GM19395 (cell line): ENCODE results near the gene ALPI.

ENCODE experiments used
- ATAC-seq: cut with Tn5 transposase; IDR thresholded peaks from one replicate; pipeline ENCODE4 v1.9.1; 2021; ENCODE audit warnings: mild to moderate bottlenecking, moderate library complexity; ENCODE audit not compliant: unreplicated experiment

ALPI gene

DNA sequence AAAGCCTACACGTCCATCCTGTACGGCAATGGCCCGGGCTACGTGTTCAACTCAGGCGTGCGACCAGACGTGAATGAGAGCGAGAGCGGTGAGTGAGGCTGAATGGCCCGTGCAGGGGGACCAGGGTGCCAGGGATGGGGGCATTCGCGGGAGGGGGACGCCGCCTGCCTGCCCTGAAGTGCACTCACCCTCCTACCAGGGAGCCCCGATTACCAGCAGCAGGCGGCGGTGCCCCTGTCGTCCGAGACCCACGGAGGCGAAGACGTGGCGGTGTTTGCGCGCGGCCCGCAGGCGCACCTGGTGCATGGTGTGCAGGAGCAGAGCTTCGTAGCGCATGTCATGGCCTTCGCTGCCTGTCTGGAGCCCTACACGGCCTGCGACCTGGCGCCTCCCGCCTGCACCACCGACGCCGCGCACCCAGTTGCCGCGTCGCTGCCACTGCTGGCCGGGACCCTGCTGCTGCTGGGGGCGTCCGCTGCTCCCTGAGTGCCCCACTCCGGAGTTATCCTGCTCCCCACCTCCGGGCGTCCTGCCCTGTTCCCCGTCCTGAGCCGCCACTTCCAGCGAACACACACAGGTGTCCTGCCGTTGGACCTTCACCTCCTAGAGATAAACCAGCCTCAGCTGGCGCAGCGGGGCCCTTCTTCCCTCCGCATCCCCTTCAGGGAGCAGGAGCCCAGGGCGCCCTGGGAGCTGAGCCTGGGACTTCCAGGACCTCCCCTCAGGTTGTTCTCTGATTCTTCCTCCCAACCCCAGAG, 2.9 kb downstream of the ALPI start:
- ATAC-seq = no peak

DNA sequence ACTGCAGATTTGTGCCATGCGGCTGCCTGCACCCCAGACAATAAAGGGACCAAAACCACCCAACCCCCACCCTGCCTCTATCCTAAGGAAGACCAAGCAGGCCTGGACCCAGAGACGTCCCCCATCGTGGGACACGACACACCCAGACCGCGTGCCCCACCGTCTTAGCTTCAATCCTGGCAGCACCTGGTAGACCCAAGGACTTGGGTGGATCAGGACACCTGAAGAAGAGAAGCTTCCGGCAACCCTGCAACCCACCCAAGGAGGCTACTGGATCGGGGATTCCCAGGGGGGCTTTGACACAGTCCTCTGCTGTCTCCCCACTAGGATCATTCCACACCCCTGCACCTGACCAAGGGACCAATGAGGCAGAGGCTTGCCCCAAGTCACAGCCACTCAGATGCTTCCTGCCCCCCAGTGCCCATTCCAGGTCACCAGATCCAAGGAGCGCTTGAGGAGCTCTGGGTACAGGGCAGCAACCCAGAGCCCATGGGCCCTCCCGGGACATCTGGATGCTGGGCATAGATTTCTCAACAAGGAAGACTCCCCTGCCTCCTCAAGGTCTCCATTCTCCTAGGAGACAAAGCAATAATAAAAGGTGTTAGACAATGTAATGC, 3.6 kb downstream of the ALPI start:
- ATAC-seq = no peak

DNA sequence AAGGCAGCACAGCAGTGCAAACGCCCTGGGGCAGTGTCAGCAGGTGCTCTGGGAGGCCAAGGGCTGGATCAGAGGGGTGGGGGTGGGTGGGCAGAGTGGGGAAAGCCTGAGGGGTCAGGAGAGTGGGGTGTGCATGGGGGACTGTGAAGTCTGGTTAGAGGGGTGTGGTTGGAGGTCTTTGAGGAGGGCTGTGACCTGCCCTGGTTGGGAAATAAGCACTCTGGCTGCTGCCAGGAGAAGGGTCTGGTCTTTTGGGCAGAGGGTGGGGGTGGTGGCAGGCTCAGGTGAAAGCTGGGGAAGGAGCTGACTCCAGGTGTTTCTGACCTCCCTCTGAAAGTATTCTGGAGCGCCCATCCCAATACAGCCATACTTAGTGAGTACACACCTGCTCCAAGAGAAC, 4.2 kb downstream of the ALPI start:
- ATAC-seq = no peak

DNA sequence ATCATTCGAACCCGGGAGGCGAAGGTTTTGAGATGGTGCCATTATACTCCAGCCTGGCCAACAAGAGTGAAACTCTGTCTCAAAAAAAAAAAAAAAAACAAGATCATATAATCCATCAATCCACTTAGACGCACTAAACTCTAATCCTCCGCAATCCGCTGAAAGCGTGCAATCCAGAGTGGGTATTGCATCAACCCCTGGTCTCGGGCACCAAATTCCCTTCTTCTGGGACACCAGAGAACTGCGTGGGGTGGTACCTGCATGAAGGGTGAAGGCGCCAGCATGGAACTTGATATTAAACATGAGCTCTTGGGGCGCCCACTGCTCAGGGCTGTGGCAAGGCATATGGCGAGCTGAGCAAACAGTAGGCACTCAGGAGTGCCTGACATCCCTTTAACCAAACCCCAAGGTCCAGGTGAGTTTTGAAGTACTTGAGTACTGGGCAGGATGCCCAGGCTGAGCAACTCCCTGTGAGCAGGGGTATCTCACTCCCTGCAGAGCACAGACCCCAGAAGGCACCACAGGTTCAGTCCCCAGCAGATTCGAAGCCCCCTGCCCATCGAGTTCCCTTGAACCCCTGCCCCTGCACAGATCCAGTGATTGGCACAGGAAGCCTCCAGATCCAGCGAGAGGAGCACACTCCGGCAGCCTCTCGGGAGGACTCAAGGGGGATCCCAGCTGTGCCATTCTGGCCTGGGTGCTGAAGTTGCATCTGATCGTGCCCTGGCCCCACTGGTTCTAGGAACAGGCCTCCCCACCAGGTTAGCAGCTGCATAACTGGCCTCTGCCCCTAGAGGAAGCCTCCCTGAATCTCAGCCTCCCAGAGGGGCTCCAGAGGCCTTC, 8.0 kb downstream of the ALPI start:
- ATAC-seq = no peak

DNA sequence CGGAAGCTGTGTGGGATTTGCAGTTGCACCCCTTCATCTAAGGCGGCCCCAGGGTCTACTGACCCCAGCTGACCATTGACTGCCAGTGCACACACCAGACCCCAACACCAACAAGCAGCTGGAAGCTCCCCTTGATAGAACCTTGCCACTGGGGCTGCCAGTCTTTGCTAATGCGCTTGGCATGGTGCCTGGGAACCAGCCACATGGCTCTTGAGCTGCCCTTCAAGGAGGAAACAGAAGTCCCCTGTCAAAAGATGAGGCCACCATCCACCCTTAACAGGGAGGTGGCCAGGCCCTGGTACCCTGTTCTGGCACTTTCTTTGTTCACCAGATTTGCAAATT, 8.6 kb downstream of the ALPI start:
- ATAC-seq = no peak

DNA sequence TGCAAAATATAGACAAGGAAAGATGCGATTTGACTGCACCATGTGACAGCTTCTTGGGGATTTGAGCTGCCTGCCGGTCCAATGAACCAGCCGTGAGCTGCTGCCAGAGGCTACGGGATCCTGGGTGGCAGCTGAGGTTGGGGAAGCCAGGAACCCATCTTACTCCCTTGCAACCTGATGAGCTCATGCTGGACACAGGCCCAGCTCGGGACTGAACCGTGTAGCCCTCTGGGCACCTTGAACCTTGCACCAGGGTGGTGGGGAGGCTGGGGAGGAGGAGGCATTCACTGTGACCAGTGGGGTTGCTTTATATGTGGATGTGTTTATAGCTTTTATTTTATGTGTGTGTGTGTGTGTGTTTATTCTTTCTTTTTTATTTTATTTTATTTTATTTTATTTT, 9.1 kb downstream of the ALPI start:
- no peak for ATAC-seq

DNA sequence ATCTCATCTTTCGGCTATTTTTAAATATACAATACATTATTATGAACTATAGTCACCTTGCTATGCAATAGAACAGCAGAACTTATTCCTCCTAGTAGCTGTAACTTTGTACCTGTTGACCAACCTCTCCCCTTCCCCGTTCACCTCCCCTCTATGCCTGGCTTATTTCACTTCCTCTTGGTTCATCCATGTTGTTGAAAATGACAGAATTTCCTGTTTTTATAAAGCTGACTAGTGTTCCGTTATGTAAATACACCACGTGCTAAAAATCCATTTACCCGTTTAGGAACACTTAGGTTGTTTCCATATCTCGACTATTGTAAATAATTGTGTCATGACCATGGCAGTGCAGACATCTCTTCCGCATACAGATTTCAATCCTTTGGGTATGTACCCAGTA, 10.3 kb downstream of the ALPI start:
- ATAC-seq = no peak

- no peak for ATAC-seq
Observed at GRCh38 chr2:232473467-232473890, 17.5 kb downstream of the ALPI start.

- no peak for ATAC-seq
Observed at GRCh38 chr2:232476045-232476444, 20.1 kb downstream of the ALPI start.

DNA sequence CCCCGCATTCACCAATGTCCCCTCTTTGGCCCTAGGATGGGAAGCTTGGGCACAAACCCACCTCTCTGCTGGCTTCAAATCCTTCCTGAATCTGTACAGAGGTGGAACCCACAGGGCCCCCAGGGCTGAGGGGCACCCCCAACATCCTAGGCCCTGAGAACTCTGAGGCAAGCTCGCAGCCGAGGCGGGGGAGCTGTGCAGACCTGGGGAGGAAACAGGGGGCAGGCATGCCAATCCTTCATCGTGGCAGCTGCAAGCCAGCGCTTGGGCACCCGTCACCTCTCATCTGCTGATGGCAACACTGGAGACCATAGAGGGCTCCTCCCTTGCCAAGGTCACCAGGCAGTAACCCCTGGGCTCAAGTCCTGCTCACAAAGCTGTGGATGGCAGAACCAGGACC, 20.8 kb downstream of the ALPI start:
- ATAC-seq = no peak

GRCh38 chr2:232477751-232478510, 22.0 kb downstream of the ALPI start:
- no peak for ATAC-seq

DNA sequence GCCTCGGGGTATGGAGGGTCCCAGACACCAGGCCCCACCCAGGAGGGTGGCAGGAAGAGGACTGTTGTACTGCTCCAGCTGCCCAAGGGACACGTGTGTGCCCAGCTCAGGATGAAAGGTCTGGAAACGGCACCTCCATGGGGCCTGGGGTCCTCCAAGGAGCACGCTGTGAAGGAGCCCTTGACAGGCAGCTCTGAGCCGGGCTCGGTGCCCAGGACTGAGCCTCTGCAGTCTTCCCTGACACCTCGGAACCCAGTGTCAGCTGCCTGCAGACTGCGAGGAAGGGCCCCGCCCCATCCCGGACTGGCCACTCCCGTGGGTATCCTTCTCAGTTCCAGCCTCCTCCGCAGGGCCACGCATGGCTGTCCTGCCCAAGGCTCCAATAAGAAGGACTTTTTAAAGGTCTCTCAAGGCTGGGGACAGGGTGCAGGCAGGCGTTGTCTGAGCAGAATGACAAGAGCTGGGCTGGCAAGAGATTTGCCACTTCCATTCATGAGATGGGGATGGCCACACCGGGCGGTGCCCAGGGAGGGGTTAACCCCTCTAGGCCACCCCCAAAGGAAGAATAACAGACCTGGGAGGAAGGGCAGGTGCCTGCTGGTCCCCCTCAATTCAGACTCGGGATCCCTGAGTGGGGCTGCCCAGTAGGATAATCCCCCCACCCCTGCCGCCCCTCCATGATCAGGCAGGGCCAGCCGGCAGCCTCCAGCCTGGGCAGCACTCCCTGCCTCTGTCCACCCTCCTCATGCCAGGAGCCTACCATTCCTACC, 22.8 kb downstream of the ALPI start:
- no peak for ATAC-seq

DNA sequence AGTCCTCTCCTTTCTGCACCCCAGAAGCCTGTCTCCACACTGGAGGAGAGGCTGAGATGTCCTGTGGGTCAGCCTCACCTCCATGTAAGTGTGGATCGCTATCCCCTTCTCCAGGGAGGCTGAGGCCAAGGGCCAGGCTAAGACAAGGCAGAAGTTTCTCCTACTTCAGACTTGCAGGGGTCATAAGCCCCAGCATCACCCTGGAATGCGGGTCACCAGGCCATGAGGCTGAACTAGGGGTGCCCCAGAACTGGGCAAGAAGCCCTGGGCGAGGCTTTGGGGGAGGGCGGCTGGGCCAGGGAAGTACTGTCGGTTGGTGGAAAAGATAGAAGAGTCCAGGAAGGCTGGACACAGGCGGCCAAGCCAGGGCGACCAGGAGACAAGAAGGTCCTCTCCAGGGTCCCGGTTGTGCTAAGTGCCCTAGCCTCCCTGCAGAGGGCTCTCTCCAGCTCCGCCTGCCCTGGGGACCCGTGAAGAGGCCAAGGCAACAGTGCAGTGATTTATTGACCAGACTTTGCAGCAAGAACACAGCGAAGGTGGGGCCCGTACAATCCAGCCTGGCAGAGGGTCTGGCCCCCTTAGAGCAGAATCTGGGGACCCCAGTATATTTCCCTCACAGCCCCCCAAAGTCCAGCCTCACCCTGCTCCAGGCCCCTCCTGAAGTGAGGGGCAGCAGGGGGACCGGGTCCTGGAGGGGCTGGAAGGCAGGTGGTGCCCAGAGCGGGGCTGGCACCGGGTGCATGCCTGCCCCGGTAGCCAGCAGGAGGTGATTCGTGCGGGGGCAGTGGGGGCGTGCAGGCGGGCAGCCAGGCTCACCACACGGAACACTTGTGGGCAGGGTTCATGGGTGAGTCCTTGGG, 23.6 kb downstream of the ALPI start:
- ATAC-seq = no peak

- no peak for ATAC-seq
Observed at GRCh38 chr2:232480201-232481190, 24.5 kb downstream of the ALPI start.

DNA sequence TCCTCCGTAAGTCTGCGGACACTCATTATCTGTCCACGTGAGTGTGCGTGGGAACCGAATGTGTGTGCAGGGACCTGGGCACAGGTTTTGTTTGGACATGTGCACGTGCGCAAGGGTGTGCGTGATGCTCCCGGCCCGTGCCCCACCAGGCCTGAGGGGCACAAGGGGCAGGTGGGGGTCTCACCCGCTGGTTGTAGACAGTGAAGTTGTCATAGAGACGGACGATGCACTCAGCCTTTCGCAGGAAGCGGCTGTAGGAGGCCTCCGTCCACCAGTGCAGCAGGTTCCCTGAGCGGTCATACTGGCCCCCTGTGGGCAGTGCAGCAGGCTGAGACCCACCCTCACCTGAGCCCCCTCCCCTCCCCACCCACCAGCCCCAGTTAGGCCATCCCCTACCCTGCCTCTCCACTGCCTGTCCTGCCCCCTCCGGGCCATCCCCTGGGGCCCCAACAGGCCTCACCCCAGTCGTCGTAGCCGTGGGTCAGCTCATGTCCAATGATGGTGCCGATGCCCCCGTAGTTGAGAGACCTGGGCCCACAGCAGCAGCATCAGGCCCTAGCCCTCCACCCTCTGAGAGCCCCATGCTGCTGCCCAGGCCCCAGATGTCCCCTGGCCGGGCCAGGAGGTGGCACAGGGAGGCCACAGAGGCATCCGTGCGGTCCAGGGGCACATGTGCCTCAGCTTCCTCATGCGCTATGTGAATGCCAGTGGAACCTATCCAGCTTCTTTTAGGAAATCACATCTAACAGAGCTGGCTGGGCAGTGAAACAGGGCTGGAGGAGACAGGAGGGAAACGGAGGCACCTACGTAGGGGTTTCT, 25.6 kb downstream of the ALPI start:
- ATAC-seq = no peak

GRCh38 chr2:232482301-232483238, 26.6 kb downstream of the ALPI start:
- ATAC-seq = no peak
